H9 (cell line): ENCODE measurements around the gene TRIOBP. TPM values are rescaled to one million over a fixed set of nuclear protein-coding genes. Genes with fewer than 3 reads are reported as not detected.

Experiments used
- DNase-seq: peaks from one replicate; pipeline ENCODE4 v3.0.0-alpha.2; 2017
- H2AFZ ChIP-seq: one replicate; pipeline ENCODE4 v1.6.1; 2013; ENCODE audit warnings: mild to moderate bottlenecking, low read length, control low read depth, moderate library complexity
- H2AK5ac ChIP-seq: 2 replicates; pipeline ENCODE4 v1.6.1; 2013; ENCODE audit warnings: low read length, control low read depth, mixed read lengths; ENCODE audit not compliant: insufficient read length
- H2BK120ac ChIP-seq: one replicate; pipeline ENCODE4 v1.6.1; 2013; ENCODE audit warnings: low read depth, mild to moderate bottlenecking, low read length, control low read depth, inconsistent platforms; ENCODE audit not compliant: poor library complexity, severe bottlenecking
- H2BK12ac ChIP-seq: 2 replicates; pipeline ENCODE4 v1.6.1; 2013; ENCODE audit warnings: low read length, control low read depth, mixed read lengths, low read depth; ENCODE audit not compliant: insufficient read length
- H2BK15ac ChIP-seq: 2 replicates; pipeline ENCODE4 v1.6.1; 2013; ENCODE audit warnings: low read depth, low read length, control low read depth
- H2BK20ac ChIP-seq: one replicate; pipeline ENCODE4 v1.6.1; 2013; ENCODE audit warnings: low read depth, mild to moderate bottlenecking, low read length, control low read depth, inconsistent platforms; ENCODE audit not compliant: poor library complexity, severe bottlenecking
- H2BK5ac ChIP-seq: 2 replicates; pipeline ENCODE4 v1.6.1; 2013; ENCODE audit warnings: low read length, control low read depth, mixed read lengths; ENCODE audit not compliant: insufficient read length
- H3K14ac ChIP-seq: 2 replicates; pipeline ENCODE4 v1.6.1; 2013; ENCODE audit warnings: low read length, control low read depth; ENCODE audit not compliant: insufficient read depth
- H3K18ac ChIP-seq: 2 replicates; pipeline ENCODE4 v1.6.1; 2013; ENCODE audit warnings: low read depth, mild to moderate bottlenecking, mixed read lengths, low read length, control low read depth; ENCODE audit not compliant: insufficient read length
- H3K23ac ChIP-seq: 2 replicates; pipeline ENCODE4 v1.6.1; 2013; ENCODE audit warnings: low read length, control low read depth, mixed read lengths, low read depth; ENCODE audit not compliant: insufficient read length
- H3K23me2 ChIP-seq: 2 replicates; pipeline ENCODE4 v1.6.1; 2013; ENCODE audit warnings: low read depth, mild to moderate bottlenecking, mixed read lengths, low read length, control low read depth; ENCODE audit not compliant: insufficient read length, poor library complexity, severe bottlenecking
- H3K27ac ChIP-seq: 2 replicates; pipeline ENCODE4 v1.5.1; 2013; ENCODE audit warnings: low read length, control low read depth, mixed read lengths, low read depth; ENCODE audit not compliant: insufficient read length
- H3K27me3 ChIP-seq: 2 replicates; pipeline ENCODE4 v1.6.1; 2013; ENCODE audit warnings: low read length, control low read depth, inconsistent platforms; ENCODE audit not compliant: insufficient read depth
- H3K4ac ChIP-seq: 2 replicates; pipeline ENCODE4 v1.6.1; 2013; ENCODE audit warnings: low read depth, mild to moderate bottlenecking, control low read depth, inconsistent platforms, low read length, moderate library complexity
- H3K4me1 ChIP-seq: 2 replicates; pipeline ENCODE4 v1.6.1; 2013; ENCODE audit warnings: low read length, control low read depth, inconsistent platforms; ENCODE audit not compliant: insufficient read depth
- H3K4me2 ChIP-seq: 2 replicates; pipeline ENCODE4 v1.6.1; 2013; ENCODE audit warnings: low read length, control low read depth, mixed read lengths; ENCODE audit not compliant: insufficient read length, insufficient read depth
- H3K56ac ChIP-seq: 2 replicates; pipeline ENCODE4 v1.6.1; 2013; ENCODE audit warnings: low read depth, mild to moderate bottlenecking, mixed read lengths, low read length, control low read depth; ENCODE audit not compliant: insufficient read length
- H3K79me1 ChIP-seq: 2 replicates; pipeline ENCODE4 v1.6.1; 2013; ENCODE audit warnings: low read depth, mild to moderate bottlenecking, moderate library complexity, low read length, control low read depth, inconsistent platforms; ENCODE audit not compliant: insufficient read depth, poor library complexity, severe bottlenecking
- H3K79me2 ChIP-seq: 2 replicates; pipeline ENCODE4 v1.6.1; 2013; ENCODE audit warnings: low read length, control low read depth, inconsistent platforms; ENCODE audit not compliant: insufficient read depth
- H3K9ac ChIP-seq: 2 replicates; pipeline ENCODE4 v1.6.1; 2013; ENCODE audit warnings: low read length, control low read depth, mixed read lengths; ENCODE audit not compliant: insufficient read length; ENCODE audit errors: extremely low read depth
- H3K9me3 ChIP-seq: one replicate; pipeline ENCODE4 v1.6.1; 2013; ENCODE audit warnings: low read depth, low read length, inconsistent platforms; ENCODE audit not compliant: control insufficient read depth
- H3T11ph ChIP-seq: one replicate; pipeline ENCODE4 v1.6.1; 2013; ENCODE audit warnings: mild to moderate bottlenecking, low read length, control low read depth, inconsistent platforms
- H4K20me1 ChIP-seq: one replicate; pipeline ENCODE4 v1.6.1; 2013; ENCODE audit not compliant: control insufficient read depth, insufficient read length, insufficient read depth
- H4K5ac ChIP-seq: 2 replicates; pipeline ENCODE4 v1.6.1; 2013; ENCODE audit warnings: low read depth, mild to moderate bottlenecking, mixed read lengths, low read length, control low read depth; ENCODE audit not compliant: insufficient read length
- H4K8ac ChIP-seq: replicated peaks from 2 replicates; pipeline ENCODE4 v1.6.1; 2013; ENCODE audit warnings: low read length, control low read depth, mixed read lengths, low read depth; ENCODE audit not compliant: insufficient read length
- H4K91ac ChIP-seq: 2 replicates; pipeline ENCODE4 v1.6.1; 2013; ENCODE audit warnings: low read depth, mild to moderate bottlenecking, moderate library complexity, mixed read lengths, low read length, control low read depth; ENCODE audit not compliant: insufficient read length
- H3K27ac Mint-ChIP-seq, 3 experiments: 2 replicates in 2 of 3; 3 replicates in 1 of 3; pipeline ENCODE4 v1.8.0; 2020 to 2021; ENCODE audit warnings: mixed read lengths in 3 of 3, mild to moderate bottlenecking in 1 of 3, moderate library complexity in 1 of 3
- H3K27me3 Mint-ChIP-seq: 2 replicates; pipeline ENCODE4 v1.8.0; 2021; ENCODE audit warnings: low read depth, mild to moderate bottlenecking, moderate library complexity, mixed read lengths
- H3K36me3 Mint-ChIP-seq, 3 experiments: 2 replicates in 2 of 3; 3 replicates in 1 of 3; pipeline ENCODE4 v1.8.0; 2020 to 2021; ENCODE audit warnings: low read depth in 3 of 3, mixed read lengths in 3 of 3; ENCODE audit not compliant: insufficient read depth in 1 of 3
- H3K4me1 Mint-ChIP-seq, 2 experiments: 2 replicates each; pipeline ENCODE4 v1.8.0; 2020; ENCODE audit warnings: mixed read lengths in 2 of 2
- H3K4me3 Mint-ChIP-seq, 2 experiments: 2 replicates in 1 of 2; 3 replicates in 1 of 2; pipeline ENCODE4 v1.8.0; 2020 to 2021; ENCODE audit warnings: mild to moderate bottlenecking in 2 of 2, mixed read lengths in 2 of 2, moderate library complexity in 1 of 2
- H3K9me3 Mint-ChIP-seq, 2 experiments: 2 replicates in 1 of 2; 3 replicates in 1 of 2; pipeline ENCODE4 v1.8.0; 2020; ENCODE audit warnings: mild to moderate bottlenecking in 2 of 2, mixed read lengths in 2 of 2, moderate library complexity in 1 of 2
- WGBS: extraction: QIAGEN DNeasy Blood & Tissue Kit; methylation state at CpG from one replicate; pipeline ENCODE4 v1.1.7; 2013; ENCODE audit warnings: missing lambda C conversion rate, low lambda C conversion rate, mixed read lengths; ENCODE audit not compliant: insufficient read length; ENCODE audit errors: extremely low coverage; 5-methylcytosine and 5-hydroxymethylcytosine counted together
- total RNA-seq: library from RNA; stranded (reverse); gene quantifications from 2 replicates; pipeline ENCODE4 v1.2.1, GENCODE V29; 2021
- TF ChIP-seq, protein P1 (sequence below): fragments of 200-600 bp; sonication (generic); conservative IDR thresholded peaks from 3 replicates; pipeline ENCODE4 v1.8.0; 2021; ENCODE audit warnings: antibody characterized with exemption, mild to moderate bottlenecking

Gene TRIOBP
- total RNA-seq, 1 experiment from 2014 or later: 52.7 TPM

DNA sequence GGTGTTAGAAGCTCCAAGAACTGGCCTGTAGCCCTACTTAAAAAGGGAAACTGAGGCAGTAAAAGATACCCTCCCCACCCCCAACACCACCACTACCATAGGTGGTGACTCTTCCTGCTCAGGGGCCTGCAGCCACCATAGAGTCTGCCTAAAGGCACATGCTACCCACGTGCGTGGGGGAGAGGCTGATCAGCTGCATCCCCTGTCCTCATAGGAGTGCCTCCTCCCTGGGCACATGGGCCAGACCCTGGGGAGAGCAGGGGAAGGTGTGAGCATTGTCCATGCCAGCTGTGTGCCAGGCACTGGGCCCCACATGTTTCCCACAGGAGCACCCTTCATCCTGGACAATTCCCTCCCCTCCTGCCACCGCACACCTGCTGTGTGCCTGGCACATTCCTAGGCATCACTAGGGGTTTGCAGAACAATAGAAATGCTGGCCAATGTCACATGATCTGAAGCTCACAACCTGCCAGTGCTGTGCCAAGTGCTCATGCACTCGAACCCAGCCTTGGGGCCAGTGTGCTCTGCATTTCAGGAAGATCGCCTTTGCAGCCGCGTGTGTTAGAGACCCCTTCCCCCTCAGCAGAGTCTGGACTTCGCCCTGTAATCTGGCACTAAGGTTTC is 69.2 kb downstream of the TRIOBP start:
- DNase-seq: no peak
- no peak overlapping the region for H3K14ac ChIP-seq
- Mint-ChIP-seq H3K4me1 (0 out of 4 replicates have a peak, but pooled peaks cover 0 to 3% of the 10 kb centered on the region in 2 experiments), H3K9me3 (no peaks in the 10 kb centered on the region), H3K36me3 (peaks cover 3 to 50% (median 37%) of the 10 kb centered on the region in 3 experiments; a peak in 6 of 7 replicates), H3K27me3 (peaks cover 3% of the 10 kb centered on the region), H3K4me3 (no peak overlapping the region), H3K27ac (no peak overlapping the region)
- no peaks in the 10 kb centered on the region for H3K79me2 ChIP-seq
- no peak overlapping the region for H2AK5ac ChIP-seq
- H3K4me2 ChIP-seq: no peak overlapping the region
- H3K56ac ChIP-seq: no peak overlapping the region
- no peak overlapping the region for H4K8ac ChIP-seq
- no peak overlapping the region for H3T11ph ChIP-seq
- H3K79me1 ChIP-seq: no peaks in the 10 kb centered on the region
- H2BK12ac ChIP-seq: no peak overlapping the region
- no peak overlapping the region for H2BK15ac ChIP-seq
- H3K9ac ChIP-seq: no peak overlapping the region
- no peak overlapping the region for H4K5ac ChIP-seq
- no peaks in the 10 kb centered on the region for H3K9me3 ChIP-seq
- H3K27ac ChIP-seq: no peak overlapping the region
- no peak overlapping the region for H2BK5ac ChIP-seq
- no peak overlapping the region for H2BK20ac ChIP-seq
- no peak overlapping the region for H4K91ac ChIP-seq
- H3K27me3 ChIP-seq: no peaks in the 10 kb centered on the region; the same call in 1 of the 2 replicates
- H3K18ac ChIP-seq: no peak overlapping the region
- TF ChIP-seq, protein P1, sequence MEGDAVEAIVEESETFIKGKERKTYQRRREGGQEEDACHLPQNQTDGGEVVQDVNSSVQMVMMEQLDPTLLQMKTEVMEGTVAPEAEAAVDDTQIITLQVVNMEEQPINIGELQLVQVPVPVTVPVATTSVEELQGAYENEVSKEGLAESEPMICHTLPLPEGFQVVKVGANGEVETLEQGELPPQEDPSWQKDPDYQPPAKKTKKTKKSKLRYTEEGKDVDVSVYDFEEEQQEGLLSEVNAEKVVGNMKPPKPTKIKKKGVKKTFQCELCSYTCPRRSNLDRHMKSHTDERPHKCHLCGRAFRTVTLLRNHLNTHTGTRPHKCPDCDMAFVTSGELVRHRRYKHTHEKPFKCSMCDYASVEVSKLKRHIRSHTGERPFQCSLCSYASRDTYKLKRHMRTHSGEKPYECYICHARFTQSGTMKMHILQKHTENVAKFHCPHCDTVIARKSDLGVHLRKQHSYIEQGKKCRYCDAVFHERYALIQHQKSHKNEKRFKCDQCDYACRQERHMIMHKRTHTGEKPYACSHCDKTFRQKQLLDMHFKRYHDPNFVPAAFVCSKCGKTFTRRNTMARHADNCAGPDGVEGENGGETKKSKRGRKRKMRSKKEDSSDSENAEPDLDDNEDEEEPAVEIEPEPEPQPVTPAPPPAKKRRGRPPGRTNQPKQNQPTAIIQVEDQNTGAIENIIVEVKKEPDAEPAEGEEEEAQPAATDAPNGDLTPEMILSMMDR: no peak
- no peak overlapping the region for H3K4ac ChIP-seq
- H3K23ac ChIP-seq: no peak overlapping the region
- no CpG with 5 or more reads among the region's 8 CpGs for WGBS
- no peak overlapping the region for H2BK120ac ChIP-seq
- no peak overlapping the region for H2AFZ ChIP-seq
- H3K4me1 ChIP-seq: no peaks in the 10 kb centered on the region
- H4K20me1 ChIP-seq: no peaks in the 10 kb centered on the region
- H3K23me2 ChIP-seq: no peaks in the 10 kb centered on the region
